ENCODE data around the gene SYTL3.

GRCh38 chr6:158813032-158813431, 163.2 kb downstream of the SYTL3 start:
- TF ChIP-seq, protein P1, sequence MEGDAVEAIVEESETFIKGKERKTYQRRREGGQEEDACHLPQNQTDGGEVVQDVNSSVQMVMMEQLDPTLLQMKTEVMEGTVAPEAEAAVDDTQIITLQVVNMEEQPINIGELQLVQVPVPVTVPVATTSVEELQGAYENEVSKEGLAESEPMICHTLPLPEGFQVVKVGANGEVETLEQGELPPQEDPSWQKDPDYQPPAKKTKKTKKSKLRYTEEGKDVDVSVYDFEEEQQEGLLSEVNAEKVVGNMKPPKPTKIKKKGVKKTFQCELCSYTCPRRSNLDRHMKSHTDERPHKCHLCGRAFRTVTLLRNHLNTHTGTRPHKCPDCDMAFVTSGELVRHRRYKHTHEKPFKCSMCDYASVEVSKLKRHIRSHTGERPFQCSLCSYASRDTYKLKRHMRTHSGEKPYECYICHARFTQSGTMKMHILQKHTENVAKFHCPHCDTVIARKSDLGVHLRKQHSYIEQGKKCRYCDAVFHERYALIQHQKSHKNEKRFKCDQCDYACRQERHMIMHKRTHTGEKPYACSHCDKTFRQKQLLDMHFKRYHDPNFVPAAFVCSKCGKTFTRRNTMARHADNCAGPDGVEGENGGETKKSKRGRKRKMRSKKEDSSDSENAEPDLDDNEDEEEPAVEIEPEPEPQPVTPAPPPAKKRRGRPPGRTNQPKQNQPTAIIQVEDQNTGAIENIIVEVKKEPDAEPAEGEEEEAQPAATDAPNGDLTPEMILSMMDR (IDR thresholded peaks at IDR 0.05; ENCODE audit: low read length): no peak
- TF ChIP-seq EZH2 (IDR thresholded peaks at IDR 0.05; ENCODE audit: borderline replicate concordance, low read length): no peak
